Vagina (tissue), 2 donors: Measurements from ENCODE around the gene TP53RK.

Experiments
- POLR2A ChIP-seq, 2 donors: fragments of 450-650 bp; IDR thresholded peaks; one replicate each; pipeline ENCODE4 v1.6.1; 2017; ENCODE audit warnings: antibody characterized with exemption in 2 of 2, mild to moderate bottlenecking in 2 of 2, moderate library complexity in 2 of 2
- POLR2AphosphoS5 ChIP-seq, 2 donors: sonication (generic); formaldehyde crosslinking; IDR thresholded peaks; one replicate each; pipeline ENCODE4 v1.9.0; 2017; ENCODE audit warnings: antibody characterized with exemption in 2 of 2, mild to moderate bottlenecking in 2 of 2, low read depth in 1 of 2; ENCODE audit not compliant: insufficient read depth in 1 of 2
- TF ChIP-seq, protein P1 (sequence below), 3 experiments: fragments of 450-650 bp in 2 of 3; fragments of 200-600 bp in 1 of 3; sonication (generic) in 1 of 3; IDR thresholded peaks; one replicate each; pipeline ENCODE4 v1.5.1; 2017 to 2019; ENCODE audit warnings: antibody characterized with exemption in 3 of 3, mild to moderate bottlenecking in 2 of 3, moderate library complexity in 2 of 3

- TF ChIP-seq, protein P1, sequence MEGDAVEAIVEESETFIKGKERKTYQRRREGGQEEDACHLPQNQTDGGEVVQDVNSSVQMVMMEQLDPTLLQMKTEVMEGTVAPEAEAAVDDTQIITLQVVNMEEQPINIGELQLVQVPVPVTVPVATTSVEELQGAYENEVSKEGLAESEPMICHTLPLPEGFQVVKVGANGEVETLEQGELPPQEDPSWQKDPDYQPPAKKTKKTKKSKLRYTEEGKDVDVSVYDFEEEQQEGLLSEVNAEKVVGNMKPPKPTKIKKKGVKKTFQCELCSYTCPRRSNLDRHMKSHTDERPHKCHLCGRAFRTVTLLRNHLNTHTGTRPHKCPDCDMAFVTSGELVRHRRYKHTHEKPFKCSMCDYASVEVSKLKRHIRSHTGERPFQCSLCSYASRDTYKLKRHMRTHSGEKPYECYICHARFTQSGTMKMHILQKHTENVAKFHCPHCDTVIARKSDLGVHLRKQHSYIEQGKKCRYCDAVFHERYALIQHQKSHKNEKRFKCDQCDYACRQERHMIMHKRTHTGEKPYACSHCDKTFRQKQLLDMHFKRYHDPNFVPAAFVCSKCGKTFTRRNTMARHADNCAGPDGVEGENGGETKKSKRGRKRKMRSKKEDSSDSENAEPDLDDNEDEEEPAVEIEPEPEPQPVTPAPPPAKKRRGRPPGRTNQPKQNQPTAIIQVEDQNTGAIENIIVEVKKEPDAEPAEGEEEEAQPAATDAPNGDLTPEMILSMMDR (IDR thresholded peaks at IDR 0.05), result no peak
- TF ChIP-seq POLR2A (IDR thresholded peaks at IDR 0.05) (no peak), POLR2AphosphoS5 (IDR thresholded peaks at IDR 0.05; ENCODE audit: insufficient read depth in 1 of 2, low read depth in 1 of 2) (no peak)
Observed at GRCh38 chr20:46722450-46722849, 33.2 kb upstream of the TP53RK start.
